Type B pancreatic cell (in vitro differentiated cells): ENCODE data around the gene TMEM51. TPM values are rescaled to one million over a fixed set of nuclear protein-coding genes. Genes with fewer than 3 reads are reported as not detected.

Experiments
- DNase-seq: peaks from one replicate; pipeline ENCODE4 v3.0.0; 2021; ENCODE audit warnings: mixed read lengths; ENCODE audit not compliant: unreplicated experiment; ENCODE audit errors: extremely low spot score
- H3K27ac Mint-ChIP-seq: 2 replicates; pipeline ENCODE4 v1.8.0; 2021; ENCODE audit warnings: mild to moderate bottlenecking, mixed read lengths
- H3K27me3 Mint-ChIP-seq: 2 replicates; pipeline ENCODE4 v1.8.0; 2021; ENCODE audit warnings: mixed read lengths
- H3K36me3 Mint-ChIP-seq: 2 replicates; pipeline ENCODE4 v1.8.0; 2021; ENCODE audit warnings: mixed read lengths
- H3K4me1 Mint-ChIP-seq: one replicate; pipeline ENCODE4 v1.8.0; 2021; ENCODE audit warnings: mixed read lengths; ENCODE audit not compliant: unreplicated experiment
- H3K4me3 Mint-ChIP-seq: 2 replicates; pipeline ENCODE4 v1.8.0; 2021; ENCODE audit warnings: mild to moderate bottlenecking, mixed read lengths
- H3K9me3 Mint-ChIP-seq: 2 replicates; pipeline ENCODE4 v1.8.0; 2021; ENCODE audit warnings: mixed read lengths
- total RNA-seq: library from RNA; stranded (reverse); gene quantifications from 2 replicates; pipeline ENCODE4 v1.2.1, GENCODE V29; 2021; ENCODE audit warnings: low replicate concordance
- TF ChIP-seq, protein P1 (sequence below): fragments of 200-600 bp; sonication (generic); conservative IDR thresholded peaks from 2 replicates; pipeline ENCODE4 v1.5.0; 2021; ENCODE audit warnings: antibody characterized with exemption, mild to moderate bottlenecking

Gene TMEM51
- total RNA-seq, 1 donor from 2014 or later: 12.5 TPM

GRCh38 chr1:15243275-15244043 lies 89.9 kb downstream of the TMEM51 start:
- Mint-ChIP-seq H3K27ac (no peak overlapping the region), H3K4me1 (peaks cover 34% of the 10 kb centered on the region), H3K9me3 (no peaks in the 10 kb centered on the region)

DNA sequence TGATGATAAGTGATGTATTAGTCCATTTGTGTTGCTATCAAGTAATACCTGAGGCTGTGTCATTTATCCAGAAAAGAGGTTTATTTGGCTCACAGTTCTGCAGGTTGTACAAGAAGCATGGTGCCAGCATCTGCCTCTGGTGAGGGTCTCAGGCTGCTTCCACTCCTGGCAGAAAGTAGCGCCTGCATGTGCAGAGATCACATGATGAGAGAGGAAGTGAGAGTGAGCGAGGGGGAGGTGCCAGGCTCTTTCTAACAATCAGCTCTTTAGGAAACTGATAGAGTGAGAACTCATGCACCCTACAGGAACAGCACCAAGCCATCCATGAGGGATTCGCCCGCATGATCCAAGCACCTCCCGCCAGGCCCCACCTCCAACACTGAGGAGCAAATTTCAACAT lies 91.3 kb downstream of the TMEM51 start:
- TF ChIP-seq, protein P1, sequence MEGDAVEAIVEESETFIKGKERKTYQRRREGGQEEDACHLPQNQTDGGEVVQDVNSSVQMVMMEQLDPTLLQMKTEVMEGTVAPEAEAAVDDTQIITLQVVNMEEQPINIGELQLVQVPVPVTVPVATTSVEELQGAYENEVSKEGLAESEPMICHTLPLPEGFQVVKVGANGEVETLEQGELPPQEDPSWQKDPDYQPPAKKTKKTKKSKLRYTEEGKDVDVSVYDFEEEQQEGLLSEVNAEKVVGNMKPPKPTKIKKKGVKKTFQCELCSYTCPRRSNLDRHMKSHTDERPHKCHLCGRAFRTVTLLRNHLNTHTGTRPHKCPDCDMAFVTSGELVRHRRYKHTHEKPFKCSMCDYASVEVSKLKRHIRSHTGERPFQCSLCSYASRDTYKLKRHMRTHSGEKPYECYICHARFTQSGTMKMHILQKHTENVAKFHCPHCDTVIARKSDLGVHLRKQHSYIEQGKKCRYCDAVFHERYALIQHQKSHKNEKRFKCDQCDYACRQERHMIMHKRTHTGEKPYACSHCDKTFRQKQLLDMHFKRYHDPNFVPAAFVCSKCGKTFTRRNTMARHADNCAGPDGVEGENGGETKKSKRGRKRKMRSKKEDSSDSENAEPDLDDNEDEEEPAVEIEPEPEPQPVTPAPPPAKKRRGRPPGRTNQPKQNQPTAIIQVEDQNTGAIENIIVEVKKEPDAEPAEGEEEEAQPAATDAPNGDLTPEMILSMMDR: no peak
- Mint-ChIP-seq H3K27me3 (peaks cover 15% of the 10 kb centered on the region), H3K4me3 (no peak overlapping the region), H3K9me3 (no peaks in the 10 kb centered on the region), H3K27ac (no peak overlapping the region), H3K4me1 (peaks cover 42% of the 10 kb centered on the region), H3K36me3 (peaks cover 3% of the 10 kb centered on the region)
- DNase-seq: no peak

More at GRCh38 chr1:15243275-15244043, 89.9 kb downstream of the TMEM51 start:
- Mint-ChIP-seq H3K4me3 (peak overlapping the region; percentile 42), H3K27me3 (peaks cover 9% of the 10 kb centered on the region), H3K36me3 (no peaks in the 10 kb centered on the region)
- TF ChIP-seq, protein P1: no peak
- no peak for DNase-seq

GRCh38 chr1:15245593-15246360 lies 92.2 kb downstream of the TMEM51 start:
- H3K27ac Mint-ChIP-seq: no peak overlapping the region
- peak overlapping the region; percentile 84 for H3K4me3 Mint-ChIP-seq
- peaks cover 42% of the 10 kb centered on the region for H3K4me1 Mint-ChIP-seq
- H3K36me3 Mint-ChIP-seq: peaks cover 3% of the 10 kb centered on the region
- DNase-seq: no peak
- TF ChIP-seq, protein P1: no peak
- H3K9me3 Mint-ChIP-seq: no peaks in the 10 kb centered on the region
- H3K27me3 Mint-ChIP-seq: peaks cover 21% of the 10 kb centered on the region

DNA sequence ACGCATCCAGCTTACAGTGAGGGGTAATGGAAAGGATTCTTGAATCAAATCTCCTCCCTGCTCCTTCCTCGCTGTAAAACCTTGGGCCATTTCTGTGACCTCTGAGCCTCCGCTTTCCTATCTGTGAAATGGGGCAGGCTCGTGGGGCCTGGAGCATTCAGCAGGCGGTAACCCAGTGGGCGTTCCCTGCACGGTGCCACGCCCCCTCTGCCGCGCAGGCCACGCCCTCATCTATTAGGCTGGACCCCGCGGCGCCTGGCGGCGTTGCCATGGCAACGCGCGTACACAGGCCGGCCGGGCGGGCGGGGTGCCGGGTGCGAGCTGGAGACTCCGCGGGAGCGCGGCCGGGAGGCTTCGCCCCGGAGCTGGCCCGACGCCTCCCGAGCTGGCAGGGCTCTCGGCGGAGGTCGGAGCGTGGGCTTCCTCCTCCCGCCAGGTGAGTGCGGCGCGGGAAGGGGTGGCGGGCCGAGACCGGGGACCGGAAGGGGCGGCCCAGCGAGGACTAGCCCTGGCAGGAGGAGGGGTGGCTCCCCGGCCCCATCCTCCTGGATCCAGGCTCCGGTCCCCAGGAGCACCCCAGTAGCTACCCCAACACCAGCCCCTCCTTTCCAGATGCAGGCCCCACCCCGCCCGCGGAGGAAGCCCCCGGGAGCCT lies 93.5 kb downstream of the TMEM51 start, which contains the start of gene FHAD1:
TSS of gene FHAD1 (plus strand) at position 264 of the 655 bp plus-strand sequence. CDS start 4,562 bp downstream, outside the sequence.
- peaks cover 39% of the 10 kb centered on the region for H3K4me1 Mint-ChIP-seq
- H3K27ac Mint-ChIP-seq: peak within 1 kb of the TSS; percentile 75
- peaks cover 3% of the 10 kb centered on the region for H3K36me3 Mint-ChIP-seq
- DNase-seq: peak; percentile 78
- TF ChIP-seq, protein P1: no peak
- no peaks in the 10 kb centered on the region for H3K9me3 Mint-ChIP-seq
- H3K4me3 Mint-ChIP-seq: peak within 1 kb of the TSS; percentile 87
- H3K27me3 Mint-ChIP-seq: peaks cover 21% of the 10 kb centered on the region

GRCh38 chr1:15248216-15248615 lies 94.7 kb downstream of the TMEM51 start:
- no peak for DNase-seq
- H3K27me3 Mint-ChIP-seq: peaks cover 21% of the 10 kb centered on the region
- no peak overlapping the region for H3K27ac Mint-ChIP-seq
- H3K9me3 Mint-ChIP-seq: no peaks in the 10 kb centered on the region
- TF ChIP-seq, protein P1: no peak
- H3K4me1 Mint-ChIP-seq: peaks cover 42% of the 10 kb centered on the region
- peak overlapping the region; percentile 87 for H3K4me3 Mint-ChIP-seq
- H3K36me3 Mint-ChIP-seq: peaks cover 3% of the 10 kb centered on the region
